Measurements from ENCODE around the gene SMOC1. TPM values are rescaled to one million over a fixed set of nuclear protein-coding genes. Genes with fewer than 3 reads are reported as not detected.
A peak's percentile ranks its signal among the peaks of the same experiment; 100 is the strongest.

SMOC1 gene
- total and polyA plus RNA-seq, 2 of the 8 experiments (the other 6 are each of a cell fraction or from before 2014, with no cell fraction given) = 1.6 to 2.4 TPM

DNA sequence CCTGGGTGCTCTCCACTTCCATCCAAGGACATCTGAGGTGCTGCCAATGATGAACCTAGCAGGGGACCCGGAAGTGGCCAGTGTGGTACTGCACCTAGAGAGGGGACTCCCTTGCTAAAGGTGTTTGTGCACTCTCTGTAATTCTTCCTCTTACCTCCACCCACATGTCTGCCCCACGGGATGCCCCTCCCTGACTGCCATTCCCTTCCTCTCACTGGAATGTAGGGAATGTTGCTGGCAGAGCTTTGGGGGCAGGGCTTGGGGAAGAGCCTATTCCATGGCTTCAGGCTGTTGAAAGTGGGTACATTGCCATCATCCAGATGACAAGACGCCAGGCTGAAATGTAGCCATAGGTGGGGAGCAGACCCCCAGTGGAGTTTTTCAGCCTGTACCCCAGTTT is 153.2 kb downstream of the SMOC1 start:
- Histone ChIP-seq H2BK12ac (ENCODE audit: low read depth, low read length) (peak overlapping the region; percentile 96), H3K56ac (replicated peaks; ENCODE audit: insufficient read length, low read depth, low read length) (no peak overlapping the region), H3K14ac (ENCODE audit: insufficient read length) (no peak overlapping the region), H4K20me1 (replicated peaks in 1 of 2; ENCODE audit: control insufficient read depth in 1 of 2, insufficient read depth in 2 of 2, low read length in 2 of 2) (no peaks in the 10 kb centered on the region), H3K4ac (replicated peaks; ENCODE audit: insufficient read length, low read depth, low read length) (no peak overlapping the region), H2BK15ac (ENCODE audit: low read length) (no peak overlapping the region), H3K27me3 (replicated peaks in 1 of 4; ENCODE audit: control insufficient read depth in 3 of 4, extremely low read depth in 1 of 4, insufficient read depth in 3 of 4, low read length in 3 of 4) (no peaks in the 10 kb centered on the region; a peak in 1 of 7 replicates), H4K5ac (ENCODE audit: insufficient read length, low read depth, low read length) (no peak overlapping the region), H2BK20ac (ENCODE audit: low read length) (no peak overlapping the region; the same call in 1 of the 2 replicates), H3K23ac (ENCODE audit: insufficient read length) (no peak overlapping the region), H2BK5ac (ENCODE audit: low read depth, low read length) (no peak overlapping the region), H3K4me2 (ENCODE audit: insufficient read depth in 1 of 2, low read depth in 2 of 2, low read length in 2 of 2) (peak overlapping the region in 1 of 2 experiments; percentile 12; a peak in 1 of 4 replicates), H4K8ac (ENCODE audit: extremely low read depth, insufficient read depth, low read length) (no peak overlapping the region), H3K79me1 (ENCODE audit: low read depth, low read length) (no peaks in the 10 kb centered on the region), H3K4me1 (replicated peaks in 1 of 4; ENCODE audit: control insufficient read depth in 3 of 4, insufficient read depth in 4 of 4, low read length in 3 of 4) (peaks cover 2 to 11% (median 7%) of the 10 kb centered on the region in 4 experiments), H3K23me2 (ENCODE audit: low read depth, low read length) (no peaks in the 10 kb centered on the region), H3K36me3 (ENCODE audit: control insufficient read depth in 2 of 4, insufficient read depth in 4 of 4, low read length in 3 of 4) (no peaks in the 10 kb centered on the region), H3K27ac (ENCODE audit: low read depth, low read length) (no peak overlapping the region), H3K4me3 (ENCODE audit: extremely low read depth in 1 of 4, insufficient read depth in 2 of 4, low read depth in 3 of 4, low read length in 4 of 4) (no peak overlapping the region), H2BK120ac (replicated peaks; ENCODE audit: low read depth, low read length) (no peak overlapping the region), H2AK5ac (ENCODE audit: low read depth, low read length) (no peak overlapping the region), H3K9me3 (ENCODE audit: insufficient read depth in 2 of 2, low read depth in 1 of 2, low read length in 1 of 2) (no peaks in the 10 kb centered on the region), H3K18ac (ENCODE audit: extremely low read depth, low read length) (no peak overlapping the region; the same call in 1 of the 2 replicates), H3K79me2 (ENCODE audit: control insufficient read depth in 1 of 2, insufficient read depth in 2 of 2, low read length in 2 of 2) (no peaks in the 10 kb centered on the region), H3K9ac (replicated peaks in 1 of 4; ENCODE audit: extremely low read depth in 1 of 4, low read depth in 3 of 4, low read length in 3 of 4) (no peak overlapping the region), H4K91ac (replicated peaks; ENCODE audit: insufficient read length, low read length) (no peak overlapping the region), H2AFZ (ENCODE audit: low read length) (no peak overlapping the region)
- 64% methylated on average over 3 of the region's 3 CpGs; no CpG with 5 or more reads in 1 of the 2 experiments for WGBS, 2 experiments (ENCODE audit: extremely low coverage in 1 of 2, insufficient coverage in 1 of 2, insufficient read length in 1 of 2, insufficient replicate concordance in 2 of 2, low coverage in 1 of 2, low lambda C conversion rate in 2 of 2, missing lambda C conversion rate in 1 of 2)
- FAIRE-seq (peak; percentile 80), DNase-seq (ENCODE audit: low read depth in 1 of 2, low spot score in 2 of 2) (peak in 1 of 2 experiments; percentile 27)
- POLR2A ChIA-PET (ENCODE audit: partially characterized antibody) = no interaction called here
- CTCF ChIA-PET (ENCODE audit: partially characterized antibody) = interaction anchor here (0.5 to 3.7 kb wide), 10 partner anchors 16 to 336 kb away, joined by 3 to 27 read pairs (median 4); no protein-coding TSS in a partner anchor
- TF ChIP-seq, protein P1, sequence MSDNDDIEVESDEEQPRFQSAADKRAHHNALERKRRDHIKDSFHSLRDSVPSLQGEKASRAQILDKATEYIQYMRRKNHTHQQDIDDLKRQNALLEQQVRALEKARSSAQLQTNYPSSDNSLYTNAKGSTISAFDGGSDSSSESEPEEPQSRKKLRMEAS (IDR thresholded peaks at IDR 0.05) = peak; percentile 42; the same call in 1 of the 2 replicates
- TF ChIP-seq RBBP5 (IDR thresholded peaks at IDR 0.05; ENCODE audit: borderline replicate concordance, low read depth, low read length) (0 out of 2 replicates have a peak, but pooled peaks have one; percentile 44), TCF12 (IDR thresholded peaks at IDR 0.05; ENCODE audit: low read depth, low read length) (no peak), EGR1 (IDR thresholded peaks at IDR 0.05; ENCODE audit: borderline replicate concordance, low read depth, low read length) (no peak), SIN3A (conservative IDR thresholded peaks at IDR 0.05 in 1 of 2, IDR thresholded peaks at IDR 0.05 in 1 of 2; ENCODE audit: low read depth in 1 of 2, low read length in 2 of 2) (no peak), RXRA (IDR thresholded peaks at IDR 0.05; ENCODE audit: insufficient read depth, low read depth, low read length) (no peak), SP1 (IDR thresholded peaks at IDR 0.05; ENCODE audit: low read depth, low read length) (peak; percentile 52; the same call in 1 of the 2 replicates), TAF7 (optimal IDR thresholded peaks at IDR 0.05; ENCODE audit: borderline replicate concordance, low read depth, low read length) (no peak), CREB1 (IDR thresholded peaks at IDR 0.05) (no peak), SRF (IDR thresholded peaks at IDR 0.05; ENCODE audit: low read depth, low read length) (no peak), SAP30 (IDR thresholded peaks at IDR 0.05; ENCODE audit: insufficient read depth, insufficient replicate concordance, low read length) (no peak)
- TF ChIP-seq, protein P2, sequence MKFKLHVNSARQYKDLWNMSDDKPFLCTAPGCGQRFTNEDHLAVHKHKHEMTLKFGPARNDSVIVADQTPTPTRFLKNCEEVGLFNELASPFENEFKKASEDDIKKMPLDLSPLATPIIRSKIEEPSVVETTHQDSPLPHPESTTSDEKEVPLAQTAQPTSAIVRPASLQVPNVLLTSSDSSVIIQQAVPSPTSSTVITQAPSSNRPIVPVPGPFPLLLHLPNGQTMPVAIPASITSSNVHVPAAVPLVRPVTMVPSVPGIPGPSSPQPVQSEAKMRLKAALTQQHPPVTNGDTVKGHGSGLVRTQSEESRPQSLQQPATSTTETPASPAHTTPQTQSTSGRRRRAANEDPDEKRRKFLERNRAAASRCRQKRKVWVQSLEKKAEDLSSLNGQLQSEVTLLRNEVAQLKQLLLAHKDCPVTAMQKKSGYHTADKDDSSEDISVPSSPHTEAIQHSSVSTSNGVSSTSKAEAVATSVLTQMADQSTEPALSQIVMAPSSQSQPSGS (IDR thresholded peaks at IDR 0.05; ENCODE audit: low read length) = no peak

All from H1 (cell line).